ENCODE measurements around the gene TCOF1.

GRCh38 chr5:150372639-150373038 lies 15.1 kb downstream of the TCOF1 start:
- no peak for TF ChIP-seq POLR2A (IDR thresholded peaks at IDR 0.05; ENCODE audit: low read length)
- no peak for TF ChIP-seq GATA1 (IDR thresholded peaks at IDR 0.05; ENCODE audit: low read depth, low read length)

All from erythroblast (primary cell).